KOPT-K1 (cell line): ENCODE results near the gene CAVIN4.
A peak's percentile ranks its signal among the peaks of the same experiment; 100 is the strongest.

Experiments used
- H3K27ac ChIP-seq: fragments of 200-600 bp; sonication (generic); 2 replicates; pipeline ENCODE4 v1.5.1; 2016; ENCODE audit warnings: antibody characterized with exemption, mild to moderate bottlenecking, low read depth, low read length; ENCODE audit not compliant: poor library complexity, severe bottlenecking
- H3K36me3 ChIP-seq: fragments of 200-600 bp; sonication (generic); 2 replicates; pipeline ENCODE4 v1.5.1; 2017; ENCODE audit warnings: antibody characterized with exemption, mild to moderate bottlenecking, low read length, moderate library complexity; ENCODE audit not compliant: insufficient read depth
- H3K9me3 ChIP-seq: fragments of 200-600 bp; sonication (generic); 2 replicates; pipeline ENCODE4 v1.5.1; 2017; ENCODE audit warnings: antibody characterized with exemption, low read length, mild to moderate bottlenecking; ENCODE audit not compliant: insufficient read depth, poor library complexity, severe bottlenecking

The CAVIN4 gene

GRCh38 chr9:100581081-100581480 is 3.2 kb downstream of the CAVIN4 start:
- Histone ChIP-seq H3K36me3 (no peaks in the 10 kb centered on the region; the same call in 1 of the 2 replicates), H3K9me3 (no peaks in the 10 kb centered on the region), H3K27ac (no peak overlapping the region)

- Histone ChIP-seq H3K36me3 (no peaks in the 10 kb centered on the region; the same call in 1 of the 2 replicates), H3K9me3 (no peaks in the 10 kb centered on the region), H3K27ac (no peak overlapping the region)
Measured at GRCh38 chr9:100581661-100582060, 3.8 kb downstream of the CAVIN4 start.

GRCh38 chr9:100583014-100583802 is 5.3 kb downstream of the CAVIN4 start:
- Histone ChIP-seq H3K27ac (no peak overlapping the region), H3K9me3 (no peaks in the 10 kb centered on the region), H3K36me3 (no peaks in the 10 kb centered on the region; the same call in 1 of the 2 replicates)

GRCh38 chr9:100584951-100585350 is 7.1 kb downstream of the CAVIN4 start:
- Histone ChIP-seq H3K36me3 (no peaks in the 10 kb centered on the region; the same call in 1 of the 2 replicates), H3K27ac (no peak overlapping the region), H3K9me3 (no peaks in the 10 kb centered on the region)

GRCh38 chr9:100586093-100586492 is 8.2 kb downstream of the CAVIN4 start:
- Histone ChIP-seq H3K36me3 (no peaks in the 10 kb centered on the region; the same call in 1 of the 2 replicates), H3K9me3 (no peaks in the 10 kb centered on the region), H3K27ac (no peak overlapping the region)

- H3K9me3 ChIP-seq = no peaks in the 10 kb centered on the region
- no peak overlapping the region for H3K27ac ChIP-seq
- no peaks in the 10 kb centered on the region; the same call in 1 of the 2 replicates for H3K36me3 ChIP-seq
Measured at GRCh38 chr9:100587375-100587774, 9.5 kb downstream of the CAVIN4 start.

GRCh38 chr9:100589582-100589981 is 11.7 kb downstream of the CAVIN4 start:
- no peaks in the 10 kb centered on the region for H3K9me3 ChIP-seq

GRCh38 chr9:100590481-100590880 is 12.6 kb downstream of the CAVIN4 start:
- no peaks in the 10 kb centered on the region for H3K9me3 ChIP-seq
- no peak overlapping the region for H3K27ac ChIP-seq
- H3K36me3 ChIP-seq = no peaks in the 10 kb centered on the region; the same call in 1 of the 2 replicates

More at GRCh38 chr9:100589582-100589981, 11.7 kb downstream of the CAVIN4 start:
- Histone ChIP-seq H3K36me3 (no peaks in the 10 kb centered on the region; the same call in 1 of the 2 replicates), H3K27ac (no peak overlapping the region)

- H3K27ac ChIP-seq = no peak overlapping the region
- no peaks in the 10 kb centered on the region for H3K9me3 ChIP-seq
- no peaks in the 10 kb centered on the region for H3K36me3 ChIP-seq
Measured at GRCh38 chr9:100591139-100591538, 13.3 kb downstream of the CAVIN4 start.

- H3K27ac ChIP-seq = no peak overlapping the region
- no peaks in the 10 kb centered on the region for H3K9me3 ChIP-seq
- no peaks in the 10 kb centered on the region for H3K36me3 ChIP-seq
Measured at GRCh38 chr9:100591639-100592412, 13.9 kb downstream of the CAVIN4 start.

GRCh38 chr9:100595391-100596199 is 17.7 kb downstream of the CAVIN4 start:
- Histone ChIP-seq H3K36me3 (no peaks in the 10 kb centered on the region), H3K27ac (no peak overlapping the region), H3K9me3 (no peaks in the 10 kb centered on the region)

- Histone ChIP-seq H3K27ac (no peak overlapping the region), H3K9me3 (no peaks in the 10 kb centered on the region), H3K36me3 (no peaks in the 10 kb centered on the region)
Measured at GRCh38 chr9:100597236-100597635, 19.4 kb downstream of the CAVIN4 start.

GRCh38 chr9:100598641-100599145 is 20.8 kb downstream of the CAVIN4 start:
- Histone ChIP-seq H3K9me3 (no peaks in the 10 kb centered on the region), H3K36me3 (no peaks in the 10 kb centered on the region), H3K27ac (peak overlapping the region; percentile 10)

GRCh38 chr9:100600521-100601079 is 22.7 kb downstream of the CAVIN4 start:
- H3K9me3 ChIP-seq = no peaks in the 10 kb centered on the region
- no peaks in the 10 kb centered on the region for H3K36me3 ChIP-seq
- H3K27ac ChIP-seq = no peak overlapping the region
